Stimulated activated effector memory CD8-positive, alpha-beta T cell treated with anti-CD3 and anti-CD28 coated beads, Interleukin-12 subunit alpha, Interleukin-12 subunit beta, amount 100 ng/mL, for 72 hours (primary cell): ENCODE results near the gene TMTC4.

Source experiments
- ATAC-seq: fragments of 150-1000 bp; cut with Tn5 transposase; 2 replicates; pipeline ENCODE4 v1.10.0; 2021
- DNase-seq, 2 donors: peaks; one replicate each; pipeline ENCODE4 v3.0.0; 2021 to 2022; ENCODE audit warnings: low spot score in 2 of 2
- H3K27ac Mint-ChIP-seq: one replicate; pipeline ENCODE4 v1.8.0; 2022; ENCODE audit warnings: mild to moderate bottlenecking, mixed read lengths
- H3K36me3 Mint-ChIP-seq: one replicate; pipeline ENCODE4 v1.8.0; 2022; ENCODE audit warnings: mild to moderate bottlenecking, mixed read lengths
- H3K4me1 Mint-ChIP-seq: one replicate; pipeline ENCODE4 v1.8.0; 2022; ENCODE audit warnings: mixed read lengths
- H3K4me3 Mint-ChIP-seq: one replicate; pipeline ENCODE4 v1.8.0; 2022; ENCODE audit warnings: mild to moderate bottlenecking, mixed read lengths
- H3K9me3 Mint-ChIP-seq: one replicate; pipeline ENCODE4 v1.8.0; 2022; ENCODE audit warnings: mixed read lengths

TMTC4 gene

GRCh38 chr13:100613031-100613430 is 61.6 kb downstream of the TMTC4 start:
- H3K36me3 Mint-ChIP-seq = peaks cover 6% of the 10 kb centered on the region
- ATAC-seq (no peak), DNase-seq (no peak)
- no peaks in the 10 kb centered on the region for H3K9me3 Mint-ChIP-seq
- no peak overlapping the region for H3K4me3 Mint-ChIP-seq
- H3K27ac Mint-ChIP-seq = no peak overlapping the region
- peaks cover 19% of the 10 kb centered on the region for H3K4me1 Mint-ChIP-seq

- H3K27ac Mint-ChIP-seq = peak overlapping the region; percentile 78
- H3K9me3 Mint-ChIP-seq = no peaks in the 10 kb centered on the region
- no peak for DNase-seq
- H3K4me1 Mint-ChIP-seq = peaks cover 23% of the 10 kb centered on the region
- H3K36me3 Mint-ChIP-seq = peaks cover 6% of the 10 kb centered on the region
- peak; percentile 31 for ATAC-seq
- H3K4me3 Mint-ChIP-seq = no peak overlapping the region
These were observed 62.7 kb downstream of the TMTC4 start for GRCh38 chr13:100611678-100612492.

DNA sequence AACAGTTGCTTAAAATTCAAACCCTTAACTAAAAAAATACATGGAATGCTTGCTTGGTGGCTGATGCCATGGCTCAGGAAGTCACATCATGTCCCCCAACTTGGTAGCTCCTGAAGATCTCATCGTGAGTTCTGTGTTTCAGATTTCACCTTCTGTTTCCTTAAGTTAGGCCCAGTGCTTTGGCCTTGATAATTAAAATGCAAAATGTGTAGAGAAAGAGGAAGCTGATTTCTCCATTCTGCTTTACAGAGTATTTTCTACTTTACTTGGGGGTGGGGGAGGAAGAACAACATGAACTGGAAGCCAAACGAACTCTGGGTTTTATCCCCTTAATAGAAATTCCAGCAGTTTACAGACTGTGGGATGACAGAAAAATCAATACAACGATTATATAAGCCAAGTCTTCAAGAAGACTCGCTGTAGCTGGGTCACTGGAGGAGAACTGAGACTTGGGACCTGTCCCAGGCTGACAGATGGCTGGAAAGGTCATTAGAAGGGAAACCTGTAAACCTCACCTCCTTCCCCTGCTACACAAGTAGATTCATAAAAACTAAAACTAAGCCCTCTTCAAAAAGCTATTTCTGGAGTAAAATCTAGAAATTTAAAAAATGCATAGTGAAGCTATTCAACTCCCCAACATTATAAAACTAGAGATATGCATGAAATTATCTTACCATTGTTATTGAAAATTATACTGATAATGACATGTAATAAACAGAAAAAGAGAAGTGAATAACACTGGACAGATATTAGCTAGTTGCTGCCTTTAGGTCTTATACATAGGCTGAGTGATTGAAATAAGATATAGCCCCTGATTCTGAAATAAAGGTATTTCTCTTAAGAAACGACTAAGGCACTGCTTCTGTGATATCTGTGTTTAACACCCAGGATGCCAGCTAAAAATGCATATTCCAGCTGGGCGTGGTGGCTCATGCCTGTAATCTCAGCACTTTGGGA is 63.9 kb downstream of the TMTC4 start:
- Mint-ChIP-seq H3K27ac (peak overlapping the region; percentile 10), H3K36me3 (peaks cover 6% of the 10 kb centered on the region), H3K4me3 (no peak overlapping the region), H3K9me3 (no peaks in the 10 kb centered on the region), H3K4me1 (peaks cover 23% of the 10 kb centered on the region)
- DNase-seq (no peak), ATAC-seq (no peak)

DNA sequence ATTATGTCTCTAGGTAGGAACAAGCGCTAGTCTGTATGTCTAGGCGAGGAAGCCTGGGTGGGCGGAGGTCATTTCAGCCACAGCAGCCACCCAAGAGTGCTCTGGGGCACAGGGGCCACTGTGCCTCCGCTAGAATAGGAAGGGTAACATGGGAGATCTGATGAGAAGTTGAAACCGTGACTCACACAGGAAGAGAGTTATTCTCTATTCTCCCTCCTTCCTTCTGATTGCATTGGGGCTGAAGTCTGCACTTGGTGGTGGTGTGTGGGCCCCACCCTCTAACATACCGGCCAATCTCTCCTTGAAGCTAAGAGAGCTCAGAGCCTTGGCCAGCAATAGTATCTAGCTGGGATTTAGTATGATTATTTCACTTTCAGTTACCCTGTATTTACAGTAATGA is 65.7 kb downstream of the TMTC4 start:
- Mint-ChIP-seq H3K4me3 (no peak overlapping the region), H3K27ac (peak overlapping the region; percentile 74), H3K36me3 (peaks cover 20% of the 10 kb centered on the region), H3K9me3 (no peaks in the 10 kb centered on the region), H3K4me1 (peaks cover 23% of the 10 kb centered on the region)
- peak in 1 of 2 donors; percentile 62 for DNase-seq
- ATAC-seq = peak; percentile 98

GRCh38 chr13:100608489-100608888 is 66.1 kb downstream of the TMTC4 start:
- no peak for ATAC-seq
- no peak for DNase-seq
- Mint-ChIP-seq H3K9me3 (no peaks in the 10 kb centered on the region), H3K4me3 (no peak overlapping the region), H3K36me3 (peaks cover 22% of the 10 kb centered on the region), H3K4me1 (peaks cover 23% of the 10 kb centered on the region), H3K27ac (peak overlapping the region; percentile 74)

DNA sequence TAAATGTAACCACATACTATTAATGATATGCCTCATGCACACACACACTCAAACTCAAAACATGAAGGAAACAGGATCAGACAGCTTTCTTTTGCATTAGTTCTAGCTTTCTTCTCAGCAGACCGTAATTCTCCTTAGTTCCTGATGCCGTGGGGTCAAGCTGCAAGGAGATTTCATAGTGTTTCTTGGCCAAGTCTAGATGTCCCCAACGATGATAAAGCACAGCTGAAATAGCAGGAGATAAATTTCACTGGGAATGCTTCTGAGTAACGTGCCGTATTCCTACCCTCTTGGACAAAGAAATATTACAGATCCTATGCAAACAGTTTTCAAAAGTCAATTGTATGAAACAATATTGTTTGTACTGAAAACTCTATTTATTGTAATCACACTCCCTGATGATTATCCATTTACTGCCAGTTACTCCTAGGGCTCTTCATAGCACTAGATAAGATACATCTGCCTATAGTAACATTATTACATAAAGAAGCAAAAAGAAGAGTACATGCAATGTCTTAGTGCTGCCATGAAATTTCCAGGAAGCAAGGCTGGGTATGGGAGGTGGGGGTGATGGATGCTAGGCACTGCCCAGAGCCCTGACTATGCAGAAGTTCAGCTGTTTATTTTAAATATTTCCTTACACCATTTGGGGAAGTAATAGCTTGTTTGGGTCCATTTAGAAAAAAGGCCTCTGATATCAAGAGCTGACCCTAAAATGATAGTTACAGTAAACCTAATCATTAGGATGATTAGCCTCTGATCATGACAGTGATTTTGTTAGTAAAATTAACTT is 69.5 kb downstream of the TMTC4 start:
- DNase-seq = no peak
- peaks cover 17% of the 10 kb centered on the region for H3K4me1 Mint-ChIP-seq

DNA sequence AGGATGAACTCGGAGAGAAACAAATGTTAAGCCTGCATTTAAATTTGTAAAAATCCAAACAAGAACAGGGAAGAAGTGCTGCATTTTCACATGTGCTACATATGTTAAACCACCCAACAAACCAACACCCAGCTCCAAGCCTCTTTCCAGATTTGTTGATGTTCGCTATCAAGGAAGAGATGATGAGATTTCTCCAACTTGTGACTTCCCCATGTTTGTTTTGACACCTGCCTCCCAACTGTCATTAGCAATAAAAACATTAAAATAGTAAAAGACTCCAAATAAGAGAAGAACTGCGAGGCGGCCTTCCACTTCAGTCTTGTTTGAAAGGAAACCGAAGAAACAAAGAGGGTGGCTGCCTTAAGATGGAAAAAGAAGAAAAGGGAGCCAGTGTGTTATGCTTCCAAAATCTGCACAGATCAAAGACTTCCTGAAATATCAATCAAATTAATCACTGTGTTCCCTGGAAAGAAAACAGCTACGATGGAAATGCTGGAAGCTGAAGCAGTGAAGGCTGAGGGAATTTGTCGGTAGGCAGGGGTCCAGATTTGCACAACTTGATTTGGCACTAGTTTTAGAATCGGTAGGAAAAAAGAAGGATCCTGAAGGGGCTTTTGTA is 72.0 kb downstream of the TMTC4 start:
- DNase-seq (no peak), ATAC-seq (no peak)
- H3K27ac Mint-ChIP-seq = no peak overlapping the region
- no peaks in the 10 kb centered on the region for H3K4me1 Mint-ChIP-seq
- H3K4me3 Mint-ChIP-seq = no peak overlapping the region
- no peaks in the 10 kb centered on the region for H3K9me3 Mint-ChIP-seq
- peaks cover 17% of the 10 kb centered on the region for H3K36me3 Mint-ChIP-seq

More for the DNA sequence above, 69.5 kb downstream of the TMTC4 start:
- H3K36me3 Mint-ChIP-seq = peaks cover 17% of the 10 kb centered on the region
- no peak overlapping the region for H3K4me3 Mint-ChIP-seq
- ATAC-seq = no peak
- no peaks in the 10 kb centered on the region for H3K9me3 Mint-ChIP-seq
- H3K27ac Mint-ChIP-seq = peak overlapping the region; percentile 40

GRCh38 chr13:100601716-100602115 is 72.9 kb downstream of the TMTC4 start:
- Mint-ChIP-seq H3K27ac (peak overlapping the region; percentile 54), H3K36me3 (peaks cover 17% of the 10 kb centered on the region), H3K4me1 (no peaks in the 10 kb centered on the region), H3K9me3 (no peaks in the 10 kb centered on the region), H3K4me3 (no peak overlapping the region)
- ATAC-seq (no peak), DNase-seq (no peak)

GRCh38 chr13:100600915-100601314 is 73.7 kb downstream of the TMTC4 start:
- ATAC-seq = no peak

DNA sequence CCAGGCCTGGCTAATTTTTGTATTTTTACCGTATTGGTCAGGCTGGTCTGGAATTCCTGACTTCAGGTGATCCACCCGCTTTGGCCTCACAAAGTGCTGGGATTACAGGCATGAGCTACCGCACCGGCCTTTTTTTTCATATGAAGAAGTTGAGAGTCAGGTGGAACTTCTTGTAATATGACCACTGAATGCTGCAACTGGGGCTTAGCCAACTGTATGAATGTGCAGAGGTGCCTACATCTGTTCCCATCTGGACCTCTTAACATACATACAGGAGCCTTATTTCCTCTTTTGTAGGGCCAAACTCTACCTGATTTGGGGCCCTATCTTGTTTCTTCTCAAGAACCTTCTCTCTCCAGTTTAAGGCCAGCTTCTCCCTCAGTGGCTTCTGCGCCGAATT is 74.1 kb downstream of the TMTC4 start:
- peaks cover 17% of the 10 kb centered on the region for H3K36me3 Mint-ChIP-seq
- no peak for ATAC-seq
- no peak overlapping the region for H3K4me3 Mint-ChIP-seq
- DNase-seq = no peak
- H3K27ac Mint-ChIP-seq = peak overlapping the region; percentile 54
- H3K4me1 Mint-ChIP-seq = no peaks in the 10 kb centered on the region
- H3K9me3 Mint-ChIP-seq = no peaks in the 10 kb centered on the region

More at GRCh38 chr13:100600915-100601314, 73.7 kb downstream of the TMTC4 start:
- Mint-ChIP-seq H3K9me3 (no peaks in the 10 kb centered on the region), H3K4me3 (no peak overlapping the region), H3K4me1 (no peaks in the 10 kb centered on the region), H3K36me3 (peaks cover 17% of the 10 kb centered on the region), H3K27ac (peak overlapping the region; percentile 54)
- no peak for DNase-seq

DNA sequence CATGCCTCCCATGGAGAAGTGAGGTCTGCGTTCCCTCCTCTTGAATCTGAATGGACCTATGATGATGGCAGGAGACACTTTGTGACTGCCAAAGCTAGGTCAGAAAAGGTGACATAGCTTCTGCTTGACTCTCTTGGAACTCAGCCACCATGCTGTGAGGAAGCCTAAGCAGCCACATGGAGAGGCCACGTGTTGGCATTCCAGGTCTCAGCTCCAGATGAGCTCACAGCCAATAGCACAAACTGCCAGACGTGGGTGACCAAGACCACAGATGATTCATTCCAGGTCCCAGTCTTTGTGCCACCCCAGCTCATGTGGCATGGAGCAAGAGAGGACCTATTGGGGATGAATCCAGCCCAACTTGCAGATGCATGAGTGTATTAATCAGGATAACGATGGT is 77.3 kb downstream of the TMTC4 start:
- Mint-ChIP-seq H3K27ac (no peak overlapping the region), H3K4me1 (no peaks in the 10 kb centered on the region), H3K36me3 (no peaks in the 10 kb centered on the region), H3K4me3 (no peak overlapping the region), H3K9me3 (no peaks in the 10 kb centered on the region)
- DNase-seq (no peak), ATAC-seq (no peak)

DNA sequence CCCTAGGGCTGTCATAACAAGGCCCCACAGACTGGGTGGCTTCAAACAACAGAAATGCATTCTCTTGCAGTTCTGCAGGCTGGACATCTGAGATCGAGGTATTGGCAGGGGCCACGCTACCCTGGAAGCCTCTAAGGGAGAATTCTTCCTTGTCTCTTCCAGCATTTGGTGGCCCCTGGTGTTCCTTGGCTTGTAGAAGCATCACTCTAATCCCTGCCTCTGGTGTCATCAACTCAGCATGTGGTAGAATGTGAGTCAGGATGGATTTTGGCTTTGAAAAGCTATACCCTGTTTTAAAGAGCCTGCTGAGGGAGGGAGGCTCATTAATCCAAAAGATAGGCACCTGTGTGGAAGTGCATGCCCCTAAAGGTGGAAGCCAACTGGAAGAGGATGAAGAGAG is 78.1 kb downstream of the TMTC4 start:
- H3K9me3 Mint-ChIP-seq = no peaks in the 10 kb centered on the region
- ATAC-seq = no peak
- H3K4me1 Mint-ChIP-seq = no peaks in the 10 kb centered on the region
- H3K27ac Mint-ChIP-seq = no peak overlapping the region
- DNase-seq = no peak
- H3K36me3 Mint-ChIP-seq = no peaks in the 10 kb centered on the region
- no peak overlapping the region for H3K4me3 Mint-ChIP-seq

DNA sequence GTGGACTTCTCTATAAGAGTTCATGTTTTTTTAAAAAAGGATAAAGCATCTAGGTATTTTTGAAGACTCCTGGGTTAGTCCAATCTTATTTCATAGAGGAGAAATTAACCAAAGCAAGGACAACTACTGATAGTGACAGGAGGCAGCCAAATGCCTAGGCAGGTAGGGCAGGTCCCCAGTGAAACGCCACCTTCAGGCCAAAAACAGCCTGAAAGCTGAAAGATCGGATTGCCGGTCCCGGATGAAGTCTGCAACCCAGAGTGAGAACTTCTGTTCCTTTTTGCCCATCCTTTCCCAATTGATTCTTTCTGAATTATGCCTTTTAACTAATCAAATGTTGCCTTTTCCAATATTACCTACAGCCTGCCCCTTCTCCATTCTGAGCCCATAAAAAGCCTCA is 79.9 kb downstream of the TMTC4 start:
- Mint-ChIP-seq H3K27ac (no peak overlapping the region), H3K9me3 (no peaks in the 10 kb centered on the region), H3K4me3 (no peak overlapping the region), H3K36me3 (no peaks in the 10 kb centered on the region), H3K4me1 (no peaks in the 10 kb centered on the region)
- DNase-seq (no peak), ATAC-seq (no peak)

DNA sequence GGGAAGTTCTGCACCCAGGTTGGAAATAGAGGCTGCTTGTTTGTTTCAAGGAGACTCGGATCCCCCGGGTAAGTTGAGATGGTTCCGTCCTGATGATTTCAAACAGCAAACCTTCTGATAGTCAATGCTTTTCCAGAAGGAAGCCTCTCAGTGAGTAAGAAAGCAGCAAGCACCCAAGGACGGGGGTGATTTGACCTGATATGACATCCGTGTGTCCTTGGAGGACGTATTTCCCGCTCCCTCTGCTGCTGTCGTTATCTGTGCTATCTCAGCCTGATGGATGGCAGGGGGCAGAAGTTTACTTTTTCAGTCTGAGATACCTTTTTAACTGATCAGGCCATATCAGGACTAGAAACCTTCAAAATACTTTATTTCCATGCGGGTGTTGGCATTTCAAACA is 80.3 kb downstream of the TMTC4 start:
- Mint-ChIP-seq H3K27ac (no peak overlapping the region), H3K4me3 (no peak overlapping the region), H3K36me3 (no peaks in the 10 kb centered on the region), H3K4me1 (peaks cover 2% of the 10 kb centered on the region), H3K9me3 (no peaks in the 10 kb centered on the region)
- DNase-seq (no peak), ATAC-seq (no peak)
